Lower leg skin (tissue), 4 donors: ENCODE results near the gene NEURL1. TPM values are rescaled to one million over a fixed set of nuclear protein-coding genes. Genes with fewer than 3 reads are reported as not detected.

Source experiments
- DNase-seq, 2 donors: peaks; one replicate each; pipeline ENCODE4 v3.0.0-alpha.2; 2019; ENCODE audit warnings: low spot score in 2 of 2
- H3K4me3 ChIP-seq: fragments of 200-600 bp; sonication (generic); 2 replicates; pipeline ENCODE4 v1.5.1; 2017; ENCODE audit warnings: mild to moderate bottlenecking, low read depth; ENCODE audit not compliant: poor library complexity, severe bottlenecking
- POLR2A ChIP-seq, 2 donors: fragments of 450-650 bp; IDR thresholded peaks; one replicate each; pipeline ENCODE4 v1.6.1; 2016 to 2017; ENCODE audit warnings: antibody characterized with exemption in 2 of 2, mild to moderate bottlenecking in 1 of 2, moderate library complexity in 1 of 2
- WGBS, 2 donors: methylation state at CpG; one replicate each; pipeline ENCODE4 v1.1.5; 2018; 5-methylcytosine and 5-hydroxymethylcytosine counted together
- intact Hi-C: fragments of 100-400 bp; cut with DNase I; formaldehyde crosslinking; loops from one replicate; pipeline ENCODE4 v1.15.0; 2023; ENCODE audit warnings: low total_unique reads
- total RNA-seq, 4 donors: library from RNA; depleted of rRNA; stranded (reverse); fragments of >200 nt; gene quantifications; one replicate each; pipeline ENCODE4 v1.1.0, GENCODE V29; 2016
- TF ChIP-seq, protein P1 (sequence below), 3 donors: fragments of 450-650 bp; IDR thresholded peaks; one replicate each; pipeline ENCODE4 v1.5.1; 2016; ENCODE audit warnings: antibody characterized with exemption in 3 of 3, mild to moderate bottlenecking in 3 of 3, moderate library complexity in 2 of 3

The NEURL1 gene
- total RNA-seq, 4 donors from 2014 or later, result 0.13 to 0.23 (median 0.22) TPM; not detected in 1

DNA sequence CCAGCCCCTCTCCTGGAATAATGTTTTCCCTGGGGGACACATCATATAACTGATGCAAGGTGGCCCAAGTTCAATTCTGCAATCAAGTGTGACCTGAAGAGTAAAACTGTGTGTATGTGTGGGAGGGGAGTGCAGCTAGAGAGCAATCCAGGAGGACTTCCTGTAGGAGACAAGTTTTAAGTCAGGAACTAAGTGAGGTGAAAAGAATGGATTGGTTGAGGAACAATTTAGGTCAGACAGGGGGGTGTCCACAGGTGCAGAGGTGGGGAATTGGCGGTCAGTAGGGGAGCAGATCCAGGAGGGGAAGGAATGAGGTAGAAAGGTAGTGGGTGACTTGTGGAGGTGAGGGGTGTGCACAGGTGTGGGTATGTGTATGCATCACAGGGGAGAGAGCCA, 82.6 kb downstream of the NEURL1 start:
- intact Hi-C loops, result no loop called here
- TF ChIP-seq POLR2A (IDR thresholded peaks at IDR 0.05), result no peak
- TF ChIP-seq, protein P1, sequence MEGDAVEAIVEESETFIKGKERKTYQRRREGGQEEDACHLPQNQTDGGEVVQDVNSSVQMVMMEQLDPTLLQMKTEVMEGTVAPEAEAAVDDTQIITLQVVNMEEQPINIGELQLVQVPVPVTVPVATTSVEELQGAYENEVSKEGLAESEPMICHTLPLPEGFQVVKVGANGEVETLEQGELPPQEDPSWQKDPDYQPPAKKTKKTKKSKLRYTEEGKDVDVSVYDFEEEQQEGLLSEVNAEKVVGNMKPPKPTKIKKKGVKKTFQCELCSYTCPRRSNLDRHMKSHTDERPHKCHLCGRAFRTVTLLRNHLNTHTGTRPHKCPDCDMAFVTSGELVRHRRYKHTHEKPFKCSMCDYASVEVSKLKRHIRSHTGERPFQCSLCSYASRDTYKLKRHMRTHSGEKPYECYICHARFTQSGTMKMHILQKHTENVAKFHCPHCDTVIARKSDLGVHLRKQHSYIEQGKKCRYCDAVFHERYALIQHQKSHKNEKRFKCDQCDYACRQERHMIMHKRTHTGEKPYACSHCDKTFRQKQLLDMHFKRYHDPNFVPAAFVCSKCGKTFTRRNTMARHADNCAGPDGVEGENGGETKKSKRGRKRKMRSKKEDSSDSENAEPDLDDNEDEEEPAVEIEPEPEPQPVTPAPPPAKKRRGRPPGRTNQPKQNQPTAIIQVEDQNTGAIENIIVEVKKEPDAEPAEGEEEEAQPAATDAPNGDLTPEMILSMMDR (IDR thresholded peaks at IDR 0.05), result no peak
- no peak for DNase-seq
- 97 to 100% methylated on average over 1 of the region's 1 CpG for WGBS, 2 donors
- no peak overlapping the region for H3K4me3 ChIP-seq

DNA sequence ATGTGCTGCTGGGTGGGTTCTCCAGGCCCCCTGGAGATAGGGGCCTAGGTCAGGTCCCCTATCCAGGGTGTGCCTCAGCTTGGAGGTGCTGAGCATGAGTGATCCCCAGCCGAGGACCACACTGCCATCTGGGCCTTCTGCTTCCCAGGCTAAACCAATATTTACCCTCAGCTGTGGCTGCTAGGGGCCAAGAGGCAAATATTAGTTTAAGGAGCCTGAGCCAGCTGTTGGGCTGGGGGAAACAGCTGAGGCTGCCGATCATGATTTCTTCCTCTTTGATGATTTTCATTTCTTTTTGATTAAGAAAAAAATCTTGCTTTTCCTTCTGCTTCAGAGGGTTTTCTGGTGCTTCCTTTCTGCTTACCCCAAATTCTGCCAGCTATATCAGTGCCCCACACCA, 83.4 kb downstream of the NEURL1 start:
- intact Hi-C loops, result no loop called here
- no peak for TF ChIP-seq POLR2A (IDR thresholded peaks at IDR 0.05)
- TF ChIP-seq, protein P1 (IDR thresholded peaks at IDR 0.05), result no peak
- DNase-seq, result no peak
- 68 to 82% methylated on average over 2 of the region's 2 CpGs for WGBS, 2 donors
- no peak overlapping the region for H3K4me3 ChIP-seq

DNA sequence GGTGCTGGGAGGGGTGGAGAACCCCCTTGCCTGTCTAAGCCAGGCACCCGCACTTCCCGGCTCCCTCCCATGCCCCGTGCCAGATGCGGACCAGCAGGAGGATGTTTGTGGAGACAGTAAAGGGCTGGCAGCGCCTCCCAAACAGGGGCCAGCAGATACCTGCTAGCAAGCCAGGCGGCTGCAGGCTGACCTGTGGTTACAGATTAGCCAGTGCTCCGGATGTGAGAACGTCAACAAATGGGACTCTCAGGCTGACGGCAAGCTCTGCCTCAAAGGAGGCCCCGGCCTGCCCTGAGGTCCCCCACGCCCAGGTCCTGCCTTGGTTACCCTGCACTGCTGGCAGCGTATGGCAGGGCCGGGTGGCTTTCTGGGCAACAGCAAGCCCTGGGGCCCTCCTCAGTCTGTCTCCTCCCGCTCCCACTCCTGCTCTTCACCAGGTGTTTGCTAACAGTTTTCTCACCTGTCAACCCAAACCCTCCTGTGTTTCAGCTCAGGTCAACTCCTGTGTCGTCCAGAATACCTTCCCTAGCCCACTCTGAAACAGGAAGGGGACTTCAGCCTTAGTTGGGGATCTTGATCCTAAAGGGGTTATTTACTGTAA, 85.4 kb downstream of the NEURL1 start:
- WGBS, 2 donors, result 78 to 89% methylated on average over 12 to 14 of the region's 15 CpGs
- TF ChIP-seq, protein P1 (IDR thresholded peaks at IDR 0.05), result no peak
- no peak for TF ChIP-seq POLR2A (IDR thresholded peaks at IDR 0.05)
- intact Hi-C loops, result no loop called here

DNA sequence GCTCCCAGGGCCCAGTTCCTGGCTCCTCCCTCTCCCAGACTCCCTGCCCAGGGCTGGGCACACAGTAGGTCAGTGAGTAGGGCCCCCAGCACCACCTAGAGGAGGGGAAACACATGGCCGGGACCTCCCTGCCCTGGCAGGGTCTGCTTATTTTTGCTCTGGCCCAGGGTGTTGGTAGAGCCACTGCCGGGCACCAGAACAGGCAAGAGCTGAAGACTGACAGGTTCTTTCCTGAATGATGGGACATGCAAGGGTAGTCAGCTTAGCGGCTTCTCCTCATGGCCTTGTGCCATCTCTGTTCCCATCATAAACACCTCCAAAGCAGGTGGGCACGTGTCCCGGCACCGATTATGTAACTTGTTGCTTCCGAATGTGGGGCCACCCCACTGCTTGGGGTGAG, 86.5 kb downstream of the NEURL1 start:
- H3K4me3 ChIP-seq, result no peak overlapping the region
- no peak for DNase-seq
- 53 to 72% methylated on average over 6 to 7 of the region's 7 CpGs for WGBS, 2 donors
- intact Hi-C loops, result no loop called here
- TF ChIP-seq, protein P1 (IDR thresholded peaks at IDR 0.05), result no peak
- no peak for TF ChIP-seq POLR2A (IDR thresholded peaks at IDR 0.05)

More for the DNA sequence above, 85.4 kb downstream of the NEURL1 start:
- no peak overlapping the region for H3K4me3 ChIP-seq
- DNase-seq, result no peak

DNA sequence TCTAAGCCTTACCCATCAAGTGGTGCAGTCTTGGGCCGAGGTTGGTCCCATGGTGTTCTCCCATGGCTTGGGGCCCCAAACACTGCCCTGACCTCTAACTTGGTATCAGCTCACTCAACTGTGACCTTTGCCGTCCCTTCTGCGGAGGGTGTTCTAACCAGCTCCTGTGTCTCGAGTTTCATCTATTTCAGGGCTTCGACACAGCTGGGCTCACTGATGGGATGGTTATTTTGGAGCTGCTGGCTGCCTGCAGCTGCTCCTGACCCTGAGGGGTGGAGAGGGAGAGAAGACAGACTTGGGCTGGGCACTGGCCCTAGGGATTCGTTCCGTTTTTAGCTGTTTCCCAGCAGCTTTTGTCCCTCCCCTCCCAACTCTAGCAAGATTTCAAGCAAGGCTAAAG, 86.9 kb downstream of the NEURL1 start:
- intact Hi-C loops, result no loop called here
- no peak for DNase-seq
- H3K4me3 ChIP-seq, result no peak overlapping the region
- 43 to 73% methylated on average over 7 of the region's 7 CpGs for WGBS, 2 donors
- TF ChIP-seq, protein P1 (IDR thresholded peaks at IDR 0.05), result no peak
- no peak for TF ChIP-seq POLR2A (IDR thresholded peaks at IDR 0.05)

DNA sequence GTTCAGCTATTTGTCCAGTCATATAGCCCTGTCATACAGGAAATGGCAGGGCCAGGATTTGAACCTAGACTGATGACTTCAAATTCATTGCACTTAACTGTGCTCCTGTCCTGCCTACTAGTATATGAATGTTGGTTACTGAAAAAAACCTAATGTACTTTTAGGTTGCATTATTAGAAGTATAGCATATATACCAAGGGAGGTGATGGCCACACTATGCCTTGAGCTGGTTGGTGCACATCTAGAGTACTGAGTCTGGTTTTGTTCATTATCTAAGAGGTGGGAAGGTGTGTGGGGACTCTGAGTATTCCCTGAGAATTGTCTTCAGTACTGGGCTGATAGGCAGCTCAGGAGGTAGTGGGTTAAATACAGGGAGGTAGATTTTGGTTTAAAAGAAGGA, 88.0 kb downstream of the NEURL1 start:
- intact Hi-C loops, result no loop called here
- no peak for DNase-seq
- H3K4me3 ChIP-seq, result no peak overlapping the region
- TF ChIP-seq, protein P1 (IDR thresholded peaks at IDR 0.05), result no peak
- TF ChIP-seq POLR2A (IDR thresholded peaks at IDR 0.05), result no peak
